Fibroblast of lung (primary cell): ENCODE measurements around the gene CCDC116. TPM values are rescaled to one million over a fixed set of nuclear protein-coding genes. Genes with fewer than 3 reads are reported as not detected.

Experiments
- DNase-seq, 2 donors: peaks; one replicate each; pipeline versions ENCODE4 v3.0.0 to v3.0.0-alpha.2; 2010; ENCODE audit warnings: low read depth in 2 of 2
- H2AFZ ChIP-seq: 2 replicates; pipeline ENCODE4 v1.5.1; 2012; ENCODE audit warnings: low read length, control low read depth, inconsistent platforms
- H3K27ac ChIP-seq: 2 replicates; pipeline ENCODE4 v1.5.1; 2011; ENCODE audit warnings: low read length, control low read depth; ENCODE audit not compliant: insufficient read depth
- H3K27me3 ChIP-seq: 2 replicates; pipeline ENCODE4 v1.5.1; 2011; ENCODE audit warnings: mild to moderate bottlenecking, low read length; ENCODE audit not compliant: control insufficient read depth, insufficient read depth
- H3K36me3 ChIP-seq: 2 replicates; pipeline ENCODE4 v1.5.1; 2011; ENCODE audit warnings: low read length; ENCODE audit not compliant: control insufficient read depth, insufficient read depth
- H3K4me1 ChIP-seq: 2 replicates; pipeline ENCODE4 v1.5.1; 2011; ENCODE audit warnings: low read length; ENCODE audit not compliant: control insufficient read depth, insufficient read depth; ENCODE audit errors: extremely low read depth
- H3K4me2 ChIP-seq: 2 replicates; pipeline ENCODE4 v1.5.1; 2011; ENCODE audit warnings: low read length, control low read depth; ENCODE audit not compliant: insufficient read depth; ENCODE audit errors: extremely low read depth
- H3K4me3 ChIP-seq, 4 experiments: fragments of 200-600 bp in 1 of 4; sonication (generic) in 1 of 4; replicated peaks in 1 of 4; 2 replicates each; pipeline ENCODE4 v1.5.1; 2011 to 2016; ENCODE audit warnings: low read length in 4 of 4, low read depth in 3 of 4, mild to moderate bottlenecking in 3 of 4, control low read depth in 2 of 4, inconsistent platforms in 1 of 4, mixed read lengths in 1 of 4; ENCODE audit not compliant: insufficient read depth in 1 of 4; ENCODE audit errors: control extremely low read depth in 1 of 4
- H3K79me2 ChIP-seq: 2 replicates; pipeline ENCODE4 v1.5.1; 2012; ENCODE audit warnings: mild to moderate bottlenecking, low read length, inconsistent platforms; ENCODE audit not compliant: control insufficient read depth, insufficient read depth
- H3K9ac ChIP-seq: 2 replicates; pipeline ENCODE4 v1.5.1; 2011; ENCODE audit warnings: mild to moderate bottlenecking, low read length, control low read depth; ENCODE audit not compliant: insufficient read depth
- H3K9me3 ChIP-seq: 2 replicates; pipeline ENCODE4 v1.5.1; 2012; ENCODE audit warnings: low read depth, low read length; ENCODE audit not compliant: control insufficient read depth, insufficient read depth
- H4K20me1 ChIP-seq: 2 replicates; pipeline ENCODE4 v1.5.1; 2011; ENCODE audit warnings: low read length; ENCODE audit not compliant: control insufficient read depth, insufficient read depth; ENCODE audit errors: extremely low read depth
- CTCF ChIP-seq, 2 donors: IDR thresholded peaks in 1 of 2; conservative IDR thresholded peaks in 1 of 2; 1 replicate in 1 of 2; 2 replicates in 1 of 2; pipeline ENCODE4 v1.5.1; 2011 to 2012; ENCODE audit warnings: low read length in 2 of 2, control low read depth in 1 of 2, inconsistent platforms in 1 of 2, low read depth in 1 of 2, mild to moderate bottlenecking in 1 of 2
- EZH2 ChIP-seq: IDR thresholded peaks from 2 replicates; pipeline ENCODE4 v1.5.1; 2012; ENCODE audit warnings: low read length, control low read depth, mild to moderate bottlenecking; ENCODE audit errors: missing control alignments
- polyA plus RNA-seq, 2 donors: library from polyadenylated mRNA; depleted of rRNA in 1 of 2; stranded (reverse) in 1 of 2; unstranded in 1 of 2; fragments of >200 nt; gene quantifications; 2 replicates each; pipeline ENCODE4 v1.2.1, GENCODE V29; 2011 to 2012; ENCODE audit warnings: missing spikeins in 1 of 2
- total RNA-seq: library from RNA; depleted of rRNA; stranded (reverse); fragments of >200 nt; gene quantifications from 2 replicates; pipeline ENCODE4 v1.2.1, GENCODE V29; 2014

The CCDC116 gene
- total and polyA plus RNA-seq, 2 donors (not counting 1 experiment from before 2014, with no cell fraction given) = 0.03 to 0.17 TPM

GRCh38 chr22:21679383-21679782 lies 46.8 kb downstream of the CCDC116 start:
- H3K9ac ChIP-seq = no peak overlapping the region
- H3K27me3 ChIP-seq = no peaks in the 10 kb centered on the region
- no peaks in the 10 kb centered on the region for H4K20me1 ChIP-seq

GRCh38 chr22:21680830-21681565 lies 48.4 kb downstream of the CCDC116 start:
- no peak overlapping the region for H3K4me3 ChIP-seq
- no peaks in the 10 kb centered on the region for H3K9me3 ChIP-seq
- H3K4me1 ChIP-seq = no peaks in the 10 kb centered on the region
- peaks cover 14% of the 10 kb centered on the region for H3K36me3 ChIP-seq
- no peak overlapping the region for H3K9ac ChIP-seq
- H3K27ac ChIP-seq = no peak overlapping the region
- H3K27me3 ChIP-seq = no peaks in the 10 kb centered on the region
- TF ChIP-seq EZH2 (no peak), CTCF (conservative IDR thresholded peaks at IDR 0.05 in 1 of 2, IDR thresholded peaks at IDR 0.05 in 1 of 2; ENCODE audit: low read depth in 1 of 2, low read length in 2 of 2) (no peak)
- no peak overlapping the region for H3K4me2 ChIP-seq
- H3K79me2 ChIP-seq = no peaks in the 10 kb centered on the region
- H2AFZ ChIP-seq = no peak overlapping the region
- H4K20me1 ChIP-seq = no peaks in the 10 kb centered on the region
- no peak for DNase-seq

More at GRCh38 chr22:21679383-21679782, 46.8 kb downstream of the CCDC116 start:
- Histone ChIP-seq H3K79me2 (no peaks in the 10 kb centered on the region), H3K27ac (no peak overlapping the region), H2AFZ (no peak overlapping the region), H3K4me1 (no peaks in the 10 kb centered on the region), H3K36me3 (peaks cover 11% of the 10 kb centered on the region), H3K4me3 (no peak overlapping the region), H3K9me3 (no peaks in the 10 kb centered on the region), H3K4me2 (no peak overlapping the region)
- no peak for DNase-seq
- TF ChIP-seq EZH2 = no peak
- TF ChIP-seq CTCF (conservative IDR thresholded peaks at IDR 0.05 in 1 of 2, IDR thresholded peaks at IDR 0.05 in 1 of 2; ENCODE audit: low read depth in 1 of 2, low read length in 2 of 2) = no peak

- H3K4me1 ChIP-seq = no peaks in the 10 kb centered on the region
- no peaks in the 10 kb centered on the region for H3K27me3 ChIP-seq
- TF ChIP-seq CTCF (conservative IDR thresholded peaks at IDR 0.05 in 1 of 2, IDR thresholded peaks at IDR 0.05 in 1 of 2; ENCODE audit: low read depth in 1 of 2, low read length in 2 of 2) (no peak), EZH2 (no peak)
- no peak overlapping the region for H3K9ac ChIP-seq
- no peak overlapping the region for H2AFZ ChIP-seq
- peaks cover 14% of the 10 kb centered on the region for H3K36me3 ChIP-seq
- H3K9me3 ChIP-seq = no peaks in the 10 kb centered on the region
- H3K79me2 ChIP-seq = no peaks in the 10 kb centered on the region
- H3K4me2 ChIP-seq = no peak overlapping the region
- H4K20me1 ChIP-seq = no peaks in the 10 kb centered on the region
- no peak for DNase-seq
- H3K27ac ChIP-seq = no peak overlapping the region
- no peak overlapping the region for H3K4me3 ChIP-seq
These were observed 49.2 kb downstream of the CCDC116 start for GRCh38 chr22:21681566-21682370.
